Bronchial epithelial cell (primary cell): ENCODE results near the gene RP2. TPM values are rescaled to one million over a fixed set of nuclear protein-coding genes. Genes with fewer than 3 reads are reported as not detected.

Experiments used
- DNase-seq: peaks from one replicate; pipeline ENCODE4 v3.0.0-alpha.2; 2010; ENCODE audit warnings: low read depth
- FAIRE-seq: peaks from 2 replicates; lab custom pipeline; 2011; peaks lifted over from hg19 to GRCh38; lab: Jason Lieb, UNC
- H3K27me3 ChIP-seq: 2 replicates; pipeline ENCODE4 v1.5.1; 2011; ENCODE audit warnings: low read length; ENCODE audit not compliant: control insufficient read depth, insufficient read depth
- H3K36me3 ChIP-seq: 2 replicates; pipeline ENCODE4 v1.5.1; 2011; ENCODE audit warnings: low read length; ENCODE audit not compliant: control insufficient read depth, insufficient read depth
- H3K4me3 ChIP-seq: 2 replicates; pipeline ENCODE4 v1.5.1; 2011; ENCODE audit warnings: mild to moderate bottlenecking, low read depth, low read length, control low read depth
- total RNA-seq: library from RNA; depleted of rRNA; stranded (reverse); fragments of >200 nt; gene quantifications from 2 replicates; pipeline ENCODE4 v1.2.1, GENCODE V29; 2014
- TF ChIP-seq, protein P1 (sequence below): IDR thresholded peaks from 2 replicates; pipeline ENCODE4 v1.5.1; 2011; ENCODE audit warnings: mild to moderate bottlenecking, moderate library complexity, low read length, control low read depth, inconsistent platforms; ENCODE audit not compliant: insufficient read depth, severe bottlenecking

RP2 gene
- total RNA-seq, 1 donor from 2014 or later, result 16.1 TPM

DNA sequence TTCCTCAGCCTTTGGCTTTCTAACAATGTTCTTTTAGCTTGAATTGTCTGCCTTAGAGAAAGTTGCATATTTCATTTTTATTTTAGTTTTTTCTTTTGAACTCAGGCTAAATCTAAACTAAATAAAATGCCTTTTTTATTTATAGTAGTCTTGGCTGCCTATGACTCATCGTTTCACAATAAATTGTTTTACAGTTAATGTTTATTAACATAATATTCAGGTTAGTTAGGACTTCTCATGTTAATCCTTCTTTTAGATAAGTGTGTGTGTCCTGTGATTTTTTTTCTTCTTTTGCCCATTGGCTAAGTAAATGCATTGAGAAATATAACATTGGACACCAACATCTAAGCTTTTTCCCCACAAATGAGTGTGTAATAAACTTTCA, 1.6 kb downstream of the RP2 start:
- FAIRE-seq (no peak), DNase-seq (peak; percentile 42)

DNA sequence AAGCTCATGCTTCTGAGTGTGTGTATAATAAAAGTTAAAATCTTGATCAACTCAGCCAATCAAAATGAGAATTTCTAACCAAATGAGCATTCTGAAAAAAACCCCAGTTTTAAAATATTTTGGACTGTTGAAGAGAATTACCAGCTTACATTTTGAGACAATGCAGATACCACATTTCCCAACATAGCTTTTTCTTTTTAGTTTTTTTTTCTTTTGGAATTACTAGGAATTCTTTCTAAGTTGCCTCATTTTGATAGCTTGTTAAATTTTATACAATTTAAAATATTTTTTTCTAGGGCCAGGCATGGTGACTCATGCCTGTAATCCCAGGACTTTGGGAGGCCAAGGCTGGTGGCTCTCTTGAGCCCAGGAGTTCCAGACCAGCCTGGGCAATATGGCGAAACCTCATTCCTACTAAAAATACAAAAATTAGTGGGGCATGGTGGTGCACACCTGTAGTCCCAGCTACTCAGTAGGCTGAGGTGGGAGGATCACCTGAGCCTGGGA, 2.2 kb downstream of the RP2 start:
- no peaks in the 10 kb centered on the region for H3K27me3 ChIP-seq
- no peak overlapping the region for H3K4me3 ChIP-seq
- no peak for FAIRE-seq
- no peaks in the 10 kb centered on the region for H3K36me3 ChIP-seq
- no peak for DNase-seq
- TF ChIP-seq, protein P1, sequence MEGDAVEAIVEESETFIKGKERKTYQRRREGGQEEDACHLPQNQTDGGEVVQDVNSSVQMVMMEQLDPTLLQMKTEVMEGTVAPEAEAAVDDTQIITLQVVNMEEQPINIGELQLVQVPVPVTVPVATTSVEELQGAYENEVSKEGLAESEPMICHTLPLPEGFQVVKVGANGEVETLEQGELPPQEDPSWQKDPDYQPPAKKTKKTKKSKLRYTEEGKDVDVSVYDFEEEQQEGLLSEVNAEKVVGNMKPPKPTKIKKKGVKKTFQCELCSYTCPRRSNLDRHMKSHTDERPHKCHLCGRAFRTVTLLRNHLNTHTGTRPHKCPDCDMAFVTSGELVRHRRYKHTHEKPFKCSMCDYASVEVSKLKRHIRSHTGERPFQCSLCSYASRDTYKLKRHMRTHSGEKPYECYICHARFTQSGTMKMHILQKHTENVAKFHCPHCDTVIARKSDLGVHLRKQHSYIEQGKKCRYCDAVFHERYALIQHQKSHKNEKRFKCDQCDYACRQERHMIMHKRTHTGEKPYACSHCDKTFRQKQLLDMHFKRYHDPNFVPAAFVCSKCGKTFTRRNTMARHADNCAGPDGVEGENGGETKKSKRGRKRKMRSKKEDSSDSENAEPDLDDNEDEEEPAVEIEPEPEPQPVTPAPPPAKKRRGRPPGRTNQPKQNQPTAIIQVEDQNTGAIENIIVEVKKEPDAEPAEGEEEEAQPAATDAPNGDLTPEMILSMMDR, result no peak

More for the DNA sequence above, 1.6 kb downstream of the RP2 start:
- Histone ChIP-seq H3K27me3 (no peaks in the 10 kb centered on the region), H3K4me3 (peak overlapping the region; percentile 67), H3K36me3 (no peaks in the 10 kb centered on the region)
- TF ChIP-seq, protein P1, result no peak

DNA sequence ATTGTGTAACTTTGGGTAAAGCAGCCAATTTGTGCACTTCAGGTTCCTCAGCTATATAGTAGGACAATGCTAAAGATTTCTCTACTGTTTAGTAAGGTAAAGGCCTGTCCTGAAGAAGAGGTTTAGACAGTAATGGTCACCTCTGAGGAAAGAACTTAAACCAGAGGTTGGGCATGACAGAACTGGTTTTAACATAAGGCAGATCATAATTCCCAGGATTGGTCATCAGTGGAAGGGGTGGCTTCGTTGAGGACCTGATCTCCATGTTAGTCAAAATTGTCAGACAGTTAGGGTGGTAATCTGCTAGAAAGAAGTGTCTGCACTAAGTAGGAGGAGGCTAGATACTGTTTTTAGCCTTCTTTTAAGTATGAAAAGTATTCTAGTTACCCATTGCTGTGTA, 4.1 kb downstream of the RP2 start:
- Histone ChIP-seq H3K36me3 (no peaks in the 10 kb centered on the region), H3K4me3 (no peak overlapping the region), H3K27me3 (no peaks in the 10 kb centered on the region)
- peak; percentile 54 for DNase-seq
- TF ChIP-seq, protein P1, result no peak
- no peak for FAIRE-seq

DNA sequence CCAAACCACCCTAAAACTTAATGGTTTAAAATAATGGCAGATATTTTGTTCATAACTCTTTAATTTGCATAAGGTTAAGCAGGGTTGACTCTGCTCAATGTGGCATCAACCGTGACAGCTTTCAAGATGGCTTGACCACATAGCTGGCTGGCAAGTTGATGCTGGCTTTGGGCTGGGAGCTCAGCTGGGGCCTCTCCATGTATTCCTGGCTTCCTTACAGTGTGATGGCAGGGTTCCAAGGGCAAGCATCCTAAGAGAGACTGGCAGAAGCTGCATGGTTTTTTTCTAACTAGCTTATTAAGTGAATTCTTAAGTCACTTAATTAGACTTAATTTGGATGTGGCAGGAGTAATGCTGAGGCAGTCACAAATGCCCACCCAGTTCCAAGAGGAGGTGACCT, 4.5 kb downstream of the RP2 start:
- DNase-seq (no peak), FAIRE-seq (no peak)
- no peaks in the 10 kb centered on the region for H3K36me3 ChIP-seq
- no peak overlapping the region for H3K4me3 ChIP-seq
- TF ChIP-seq, protein P1, result no peak
- no peaks in the 10 kb centered on the region for H3K27me3 ChIP-seq

DNA sequence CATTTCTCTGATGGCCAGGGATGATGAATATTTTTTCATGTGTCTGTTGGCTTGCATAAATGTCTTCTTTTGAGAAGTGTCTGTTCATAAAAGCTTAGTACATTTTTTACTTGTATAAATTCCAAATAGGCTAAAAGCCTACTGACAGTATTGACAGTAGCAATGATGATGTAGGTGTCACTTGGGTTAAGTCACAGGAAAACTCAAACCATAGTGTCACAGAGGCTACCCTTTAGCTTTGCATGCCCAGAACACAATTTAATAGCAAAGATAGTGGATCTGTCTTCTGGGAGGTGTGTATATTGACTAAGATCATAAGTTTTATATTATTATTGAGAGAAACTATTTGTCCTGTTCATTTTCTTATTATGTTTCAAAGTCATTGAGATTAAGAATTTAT, 8.1 kb downstream of the RP2 start:
- no peak overlapping the region for H3K4me3 ChIP-seq
- no peaks in the 10 kb centered on the region for H3K27me3 ChIP-seq
- DNase-seq (no peak), FAIRE-seq (no peak)
- no peaks in the 10 kb centered on the region for H3K36me3 ChIP-seq
- TF ChIP-seq, protein P1, result no peak

DNA sequence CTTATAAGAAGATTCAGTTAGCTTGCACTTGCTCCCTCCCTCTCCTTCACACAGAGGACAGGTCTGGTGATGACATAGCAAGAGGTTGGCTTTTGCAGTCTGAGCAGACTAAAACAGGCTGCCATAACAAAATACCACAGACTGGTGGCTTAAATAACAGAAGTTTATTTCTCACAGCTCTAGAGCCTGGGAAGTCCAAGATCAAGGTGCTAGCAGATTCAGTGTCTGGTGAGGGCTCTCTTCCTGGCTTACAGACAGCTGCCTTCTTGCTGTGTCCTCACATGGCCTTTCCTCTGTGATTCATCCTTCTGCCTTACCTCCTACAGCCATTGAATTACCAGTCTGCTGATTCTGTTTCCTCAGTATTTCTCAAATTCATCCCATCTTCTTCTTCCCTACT, 13.1 kb downstream of the RP2 start:
- TF ChIP-seq, protein P1, result no peak
- no peak for FAIRE-seq
- H3K27me3 ChIP-seq, result no peaks in the 10 kb centered on the region
- H3K36me3 ChIP-seq, result no peaks in the 10 kb centered on the region
- H3K4me3 ChIP-seq, result no peak overlapping the region
- DNase-seq, result no peak
